WTC11 (cell line): ENCODE data around the gene ARL5A. TPM values are rescaled to one million over a fixed set of nuclear protein-coding genes. Genes with fewer than 3 reads are reported as not detected.

Experiments used
- ATAC-seq: fragments of 200-7000 bp; cut with Tn5 transposase; 2 replicates; pipeline ENCODE4 v1.10.0; 2021; ENCODE audit warnings: mild to moderate bottlenecking, moderate library complexity
- CTCF ChIA-PET: fragments of 300-600 bp; sonication (Branson Sonifier 250); formaldehyde crosslinking; loops from one replicate; lab custom pipeline; 2021; ENCODE audit warnings: antibody characterized with exemption; lab: Charles Lee
- POLR2A ChIA-PET: fragments of 350-600 bp; sonication (Branson Sonifier 250); formaldehyde crosslinking; loops from one replicate; lab custom pipeline; 2021; ENCODE audit warnings: antibody characterized with exemption; lab: Charles Lee
- DNase-seq: peaks from one replicate; pipeline ENCODE4 v3.0.0; 2021; ENCODE audit warnings: low spot score
- H3K27ac Mint-ChIP-seq: 2 replicates; pipeline ENCODE4 v1.8.0; 2021; ENCODE audit warnings: mixed read lengths
- H3K27me3 Mint-ChIP-seq: 2 replicates; pipeline ENCODE4 v1.8.0; 2021; ENCODE audit warnings: low read depth, mild to moderate bottlenecking, moderate library complexity, mixed read lengths
- H3K36me3 Mint-ChIP-seq: 2 replicates; pipeline ENCODE4 v1.8.0; 2021; ENCODE audit warnings: mixed read lengths
- H3K4me1 Mint-ChIP-seq: 2 replicates; pipeline ENCODE4 v1.8.0; 2022; ENCODE audit warnings: mixed read lengths
- H3K4me3 Mint-ChIP-seq: 2 replicates; pipeline ENCODE4 v1.8.0; 2021; ENCODE audit warnings: mild to moderate bottlenecking, moderate library complexity, mixed read lengths
- H3K9me3 Mint-ChIP-seq: 2 replicates; pipeline ENCODE4 v1.8.0; 2021; ENCODE audit warnings: mixed read lengths
- ATF2 ChIP-seq: sonication (generic); formaldehyde crosslinking; IDR thresholded peaks from 2 replicates; pipeline ENCODE4 v1.8.1; 2022; ENCODE audit warnings: low read depth, missing genetic modification reagents, borderline replicate concordance
- CBFB ChIP-seq: sonication (generic); formaldehyde crosslinking; IDR thresholded peaks from 2 replicates; pipeline ENCODE4 v1.8.1; 2022; ENCODE audit warnings: mild to moderate bottlenecking, low read depth, missing genetic modification reagents
- FOXJ3 ChIP-seq: sonication (generic); formaldehyde crosslinking; IDR thresholded peaks from 2 replicates; pipeline ENCODE4 v1.9.0; 2021; ENCODE audit warnings: missing genetic modification reagents, mild to moderate bottlenecking, borderline replicate concordance
- FOXP1 ChIP-seq: sonication (generic); formaldehyde crosslinking; IDR thresholded peaks from 2 replicates; pipeline ENCODE4 v1.8.0; 2022; ENCODE audit warnings: missing genetic modification reagents, mild to moderate bottlenecking, moderate library complexity, borderline replicate concordance
- GABPB1 ChIP-seq: sonication (generic); formaldehyde crosslinking; IDR thresholded peaks from 2 replicates; pipeline ENCODE4 v1.8.1; 2023; ENCODE audit warnings: mild to moderate bottlenecking, missing genetic modification reagents
- GTF2I ChIP-seq: fragments of 250-450 bp; sonication (Bioruptor Pico); conservative IDR thresholded peaks from 2 replicates; pipeline ENCODE4 v1.4.0; 2021; ENCODE audit warnings: mild to moderate bottlenecking
- HMGXB4 ChIP-seq: sonication (generic); formaldehyde crosslinking; IDR thresholded peaks from 2 replicates; pipeline ENCODE4 v1.8.1; 2023; ENCODE audit warnings: mild to moderate bottlenecking, moderate library complexity, missing genetic modification reagents
- IRF1 ChIP-seq: sonication (generic); formaldehyde crosslinking; IDR thresholded peaks from 2 replicates; pipeline ENCODE4 v1.8.0; 2023; ENCODE audit warnings: missing genetic modification reagents
- KAT7 ChIP-seq: sonication (generic); formaldehyde crosslinking; IDR thresholded peaks from 2 replicates; pipeline ENCODE4 v1.8.1; 2023; ENCODE audit warnings: missing genetic modification reagents, mild to moderate bottlenecking, borderline replicate concordance
- MXD4 ChIP-seq: fragments of 250-450 bp; sonication (Bioruptor Pico); IDR thresholded peaks from 2 replicates; pipeline ENCODE4 v1.8.0; 2021; ENCODE audit warnings: mild to moderate bottlenecking, moderate library complexity, borderline replicate concordance
- MYBL2 ChIP-seq: sonication (generic); formaldehyde crosslinking; IDR thresholded peaks from 2 replicates; pipeline ENCODE4 v1.8.1; 2023; ENCODE audit warnings: mild to moderate bottlenecking, moderate library complexity, missing genetic modification reagents
- RORB ChIP-seq: fragments of 250-450 bp; sonication (Bioruptor Pico); IDR thresholded peaks from 2 replicates; pipeline ENCODE4 v1.9.0; 2021; ENCODE audit warnings: mild to moderate bottlenecking
- SOX15 ChIP-seq: fragments of 250-450 bp; sonication (Bioruptor Pico); IDR thresholded peaks from 2 replicates; pipeline ENCODE4 v1.9.0; 2021; ENCODE audit warnings: mild to moderate bottlenecking
- TEAD1 ChIP-seq: sonication (generic); formaldehyde crosslinking; IDR thresholded peaks from 2 replicates; pipeline ENCODE4 v1.8.0; 2022; ENCODE audit warnings: mild to moderate bottlenecking, missing genetic modification reagents
- TEAD4 ChIP-seq: sonication (generic); formaldehyde crosslinking; IDR thresholded peaks from 2 replicates; pipeline ENCODE4 v1.8.0; 2022; ENCODE audit warnings: mild to moderate bottlenecking, missing genetic modification reagents
- TP53 ChIP-seq: sonication (generic); formaldehyde crosslinking; IDR thresholded peaks from 2 replicates; pipeline ENCODE4 v1.8.1; 2023; ENCODE audit warnings: mild to moderate bottlenecking, missing genetic modification reagents
- ZNF396 ChIP-seq: fragments of 250-450 bp; sonication (Bioruptor Pico); IDR thresholded peaks from 2 replicates; pipeline ENCODE4 v1.8.0; 2021; ENCODE audit warnings: mild to moderate bottlenecking, moderate library complexity, borderline replicate concordance
- total RNA-seq: library from RNA; stranded (reverse); gene quantifications from 3 replicates; pipeline ENCODE4 v1.2.3, GENCODE V29; 2021
- TF ChIP-seq, protein P1 (sequence below): sonication (generic); formaldehyde crosslinking; IDR thresholded peaks from 2 replicates; pipeline ENCODE4 v1.8.1; 2023; ENCODE audit warnings: mild to moderate bottlenecking, missing genetic modification reagents, borderline replicate concordance
- TF ChIP-seq, protein P2 (sequence below): sonication (generic); formaldehyde crosslinking; IDR thresholded peaks from 2 replicates; pipeline ENCODE4 v1.8.0; 2022; ENCODE audit warnings: mild to moderate bottlenecking, missing genetic modification reagents
- TF ChIP-seq, protein P3 (sequence below): sonication (generic); formaldehyde crosslinking; IDR thresholded peaks from 2 replicates; pipeline ENCODE4 v1.8.0; 2022; ENCODE audit warnings: mild to moderate bottlenecking, missing genetic modification reagents

ARL5A gene
- total RNA-seq, 1 experiment from 2014 or later, result 82.7 TPM

DNA sequence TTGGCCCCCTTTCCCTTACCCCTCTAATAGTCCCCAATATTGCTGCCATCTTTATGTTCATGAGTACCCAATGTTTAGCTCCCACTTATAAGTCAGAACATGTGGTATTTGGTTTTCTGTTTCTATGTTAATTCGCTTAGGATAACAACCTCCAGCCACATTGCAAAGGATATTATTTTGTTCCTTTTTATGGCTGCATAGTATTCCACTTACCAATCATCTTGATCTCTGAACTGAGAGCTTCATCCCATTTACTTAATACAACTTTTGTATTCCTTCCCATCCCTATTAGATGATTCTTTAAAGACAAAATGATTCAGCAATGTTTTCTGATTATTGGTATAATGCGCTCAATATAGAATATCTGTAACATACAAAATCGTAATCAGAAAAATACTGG lies 36.7 kb downstream of the ARL5A start:
- Mint-ChIP-seq H3K36me3 (peaks cover 26% of the 10 kb centered on the region), H3K4me3 (no peak overlapping the region), H3K9me3 (peaks cover 7% of the 10 kb centered on the region), H3K27me3 (no peaks in the 10 kb centered on the region), H3K4me1 (peaks cover 2% of the 10 kb centered on the region), H3K27ac (no peak overlapping the region)
- DNase-seq (no peak), ATAC-seq (no peak)
- CTCF ChIA-PET, result no interaction called here
- TF ChIP-seq FOXP1, result no peak
- TF ChIP-seq GTF2I (CRISPR knock-in tag), result no peak
- no peak for TF ChIP-seq ATF2
- TF ChIP-seq, protein P1, sequence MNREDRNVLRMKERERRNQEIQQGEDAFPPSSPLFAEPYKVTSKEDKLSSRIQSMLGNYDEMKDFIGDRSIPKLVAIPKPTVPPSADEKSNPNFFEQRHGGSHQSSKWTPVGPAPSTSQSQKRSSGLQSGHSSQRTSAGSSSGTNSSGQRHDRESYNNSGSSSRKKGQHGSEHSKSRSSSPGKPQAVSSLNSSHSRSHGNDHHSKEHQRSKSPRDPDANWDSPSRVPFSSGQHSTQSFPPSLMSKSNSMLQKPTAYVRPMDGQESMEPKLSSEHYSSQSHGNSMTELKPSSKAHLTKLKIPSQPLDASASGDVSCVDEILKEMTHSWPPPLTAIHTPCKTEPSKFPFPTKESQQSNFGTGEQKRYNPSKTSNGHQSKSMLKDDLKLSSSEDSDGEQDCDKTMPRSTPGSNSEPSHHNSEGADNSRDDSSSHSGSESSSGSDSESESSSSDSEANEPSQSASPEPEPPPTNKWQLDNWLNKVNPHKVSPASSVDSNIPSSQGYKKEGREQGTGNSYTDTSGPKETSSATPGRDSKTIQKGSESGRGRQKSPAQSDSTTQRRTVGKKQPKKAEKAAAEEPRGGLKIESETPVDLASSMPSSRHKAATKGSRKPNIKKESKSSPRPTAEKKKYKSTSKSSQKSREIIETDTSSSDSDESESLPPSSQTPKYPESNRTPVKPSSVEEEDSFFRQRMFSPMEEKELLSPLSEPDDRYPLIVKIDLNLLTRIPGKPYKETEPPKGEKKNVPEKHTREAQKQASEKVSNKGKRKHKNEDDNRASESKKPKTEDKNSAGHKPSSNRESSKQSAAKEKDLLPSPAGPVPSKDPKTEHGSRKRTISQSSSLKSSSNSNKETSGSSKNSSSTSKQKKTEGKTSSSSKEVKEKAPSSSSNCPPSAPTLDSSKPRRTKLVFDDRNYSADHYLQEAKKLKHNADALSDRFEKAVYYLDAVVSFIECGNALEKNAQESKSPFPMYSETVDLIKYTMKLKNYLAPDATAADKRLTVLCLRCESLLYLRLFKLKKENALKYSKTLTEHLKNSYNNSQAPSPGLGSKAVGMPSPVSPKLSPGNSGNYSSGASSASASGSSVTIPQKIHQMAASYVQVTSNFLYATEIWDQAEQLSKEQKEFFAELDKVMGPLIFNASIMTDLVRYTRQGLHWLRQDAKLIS (CRISPR knock-in tag), result no peak
- TF ChIP-seq CBFB (CRISPR knock-in tag), result no peak
- TF ChIP-seq, protein P2, sequence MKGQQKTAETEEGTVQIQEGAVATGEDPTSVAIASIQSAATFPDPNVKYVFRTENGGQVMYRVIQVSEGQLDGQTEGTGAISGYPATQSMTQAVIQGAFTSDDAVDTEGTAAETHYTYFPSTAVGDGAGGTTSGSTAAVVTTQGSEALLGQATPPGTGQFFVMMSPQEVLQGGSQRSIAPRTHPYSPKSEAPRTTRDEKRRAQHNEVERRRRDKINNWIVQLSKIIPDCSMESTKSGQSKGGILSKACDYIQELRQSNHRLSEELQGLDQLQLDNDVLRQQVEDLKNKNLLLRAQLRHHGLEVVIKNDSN (CRISPR knock-in tag), result no peak
- no peak for TF ChIP-seq ZNF396 (CRISPR knock-in tag)
- no peak for TF ChIP-seq KAT7 (CRISPR knock-in tag)
- no peak for TF ChIP-seq TEAD1 (CRISPR knock-in tag)
- no peak for TF ChIP-seq GABPB1
- no peak for TF ChIP-seq TEAD4 (CRISPR knock-in tag)
- no peak for TF ChIP-seq MXD4 (CRISPR knock-in tag)
- TF ChIP-seq TP53 (CRISPR knock-in tag), result no peak
- no peak for TF ChIP-seq HMGXB4 (CRISPR knock-in tag)
- no peak for TF ChIP-seq SOX15 (CRISPR knock-in tag)
- no peak for TF ChIP-seq MYBL2
- TF ChIP-seq RORB (CRISPR knock-in tag), result no peak
- TF ChIP-seq FOXJ3, result no peak
- TF ChIP-seq, protein P3, sequence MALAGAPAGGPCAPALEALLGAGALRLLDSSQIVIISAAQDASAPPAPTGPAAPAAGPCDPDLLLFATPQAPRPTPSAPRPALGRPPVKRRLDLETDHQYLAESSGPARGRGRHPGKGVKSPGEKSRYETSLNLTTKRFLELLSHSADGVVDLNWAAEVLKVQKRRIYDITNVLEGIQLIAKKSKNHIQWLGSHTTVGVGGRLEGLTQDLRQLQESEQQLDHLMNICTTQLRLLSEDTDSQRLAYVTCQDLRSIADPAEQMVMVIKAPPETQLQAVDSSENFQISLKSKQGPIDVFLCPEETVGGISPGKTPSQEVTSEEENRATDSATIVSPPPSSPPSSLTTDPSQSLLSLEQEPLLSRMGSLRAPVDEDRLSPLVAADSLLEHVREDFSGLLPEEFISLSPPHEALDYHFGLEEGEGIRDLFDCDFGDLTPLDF (CRISPR knock-in tag), result no peak
- TF ChIP-seq IRF1 (CRISPR knock-in tag), result no peak
- POLR2A ChIA-PET, result no interaction called here
